PC-3 (cell line): ENCODE results near the gene ABCG4. TPM values are rescaled to one million over a fixed set of nuclear protein-coding genes. Genes with fewer than 3 reads are reported as not detected.
"Not testable (repeated sequence)": the region's sequence is repeated elsewhere in the genome, so short reads cannot be mapped to it uniquely, and the experiment has no call there.

Experiments
- ATAC-seq: fragments of 200-7000 bp; cut with Tn5 transposase; 2 replicates; pipeline ENCODE4 v1.9.1; 2020; ENCODE audit warnings: mild to moderate bottlenecking, moderate library complexity
- BruUV-seq: library from RNA; stranded (reverse); fragments of 400-500 nt; replicated peaks from 2 replicates; lab custom pipeline; 2021; lab: Mats Ljungman, UMichigan
- CTCF ChIA-PET: fragments of 300-600 bp; sonication (Branson Sonifier 250); formaldehyde crosslinking; loops from one replicate; lab custom pipeline; 2022; ENCODE audit warnings: antibody characterized with exemption; lab: Charles Lee
- POLR2A ChIA-PET: fragments of 300-600 bp; sonication (Branson Sonifier 250); formaldehyde crosslinking; loops from one replicate; lab custom pipeline; 2022; ENCODE audit warnings: antibody characterized with exemption; ENCODE audit not compliant: unreplicated experiment; lab: Charles Lee
- DNase-seq: peaks from one replicate; pipeline ENCODE4 v3.0.0-alpha.2; 2015
- H2AFZ ChIP-seq: fragments of 300-600 bp; sonication (generic); 2 replicates; pipeline ENCODE4 v1.6.0; 2016; ENCODE audit warnings: antibody characterized with exemption, low read length
- H3F3A ChIP-seq: fragments of 300-600 bp; sonication (generic); one replicate; pipeline ENCODE4 v1.6.0; 2017; ENCODE audit warnings: antibody characterized with exemption, low read length, control low read depth, mild to moderate bottlenecking; ENCODE audit not compliant: unreplicated experiment
- H3K27ac ChIP-seq: fragments of 300-600 bp; sonication (generic); 2 replicates; pipeline ENCODE4 v1.5.1; 2016; ENCODE audit warnings: mild to moderate bottlenecking, low read length
- H3K27me3 ChIP-seq: fragments of 300-600 bp; sonication (generic); 2 replicates; pipeline ENCODE4 v1.6.1; 2016; ENCODE audit warnings: low read length, mixed read lengths
- H3K36me3 ChIP-seq: fragments of 300-600 bp; sonication (generic); 2 replicates; pipeline ENCODE4 v1.6.1; 2016; ENCODE audit warnings: low read depth, mixed run types, low read length, mixed read lengths
- H3K4me1 ChIP-seq: fragments of 300-600 bp; sonication (generic); 2 replicates; pipeline ENCODE4 v1.5.1; 2016; ENCODE audit warnings: low read length; ENCODE audit not compliant: insufficient read depth
- H3K4me2 ChIP-seq: fragments of 300-600 bp; sonication (generic); 2 replicates; pipeline ENCODE4 v1.6.0; 2016; ENCODE audit warnings: low read length
- H3K4me3 ChIP-seq: fragments of 300-600 bp; sonication (generic); 2 replicates; pipeline ENCODE4 v1.5.1; 2016; ENCODE audit warnings: mild to moderate bottlenecking, low read length, mixed read lengths
- H3K79me2 ChIP-seq: fragments of 300-600 bp; sonication (generic); 2 replicates; pipeline ENCODE4 v1.6.1; 2017; ENCODE audit warnings: low read length, mixed read lengths
- H3K9ac ChIP-seq: fragments of 300-600 bp; sonication (generic); 2 replicates; pipeline ENCODE4 v1.6.0; 2016; ENCODE audit warnings: mild to moderate bottlenecking, low read length
- H3K9me2 ChIP-seq: fragments of 300-600 bp; sonication (generic); replicated peaks from 2 replicates; pipeline ENCODE4 v1.6.1; 2016; ENCODE audit warnings: mixed run types, low read length, mixed read lengths
- H3K9me3 ChIP-seq: fragments of 300-600 bp; sonication (generic); 2 replicates; pipeline ENCODE4 v1.6.1; 2016; ENCODE audit warnings: low read length, mixed read lengths
- H4K20me1 ChIP-seq: fragments of 300-600 bp; sonication (generic); 2 replicates; pipeline ENCODE4 v1.6.1; 2016; ENCODE audit warnings: low read length, mixed read lengths
- CTCF ChIP-seq: fragments of 300-600 bp; sonication (generic); conservative IDR thresholded peaks from 2 replicates; pipeline ENCODE4 v1.5.1; 2017; ENCODE audit warnings: antibody characterized with exemption, low read depth, mild to moderate bottlenecking, low read length
- EZH2 ChIP-seq: fragments of 300-600 bp; sonication (generic); IDR thresholded peaks from one replicate; pipeline ENCODE4 v1.6.1; 2017; ENCODE audit warnings: antibody characterized with exemption, mild to moderate bottlenecking, low read length; ENCODE audit not compliant: unreplicated experiment
- EZH2phosphoT487 ChIP-seq: fragments of 300-600 bp; sonication (generic); IDR thresholded peaks from 2 replicates; pipeline ENCODE4 v1.6.1; 2018; ENCODE audit warnings: mild to moderate bottlenecking, antibody characterized with exemption, low read length, borderline replicate concordance
- intact Hi-C: fragments of 100-400 bp; cut with micrococcal nuclease; formaldehyde crosslinking; loops from 2 replicates; pipeline ENCODE4 v1.9.0; 2023
- total RNA-seq: library from RNA; depleted of rRNA; stranded (reverse); fragments of >200 nt; gene quantifications from 2 replicates; pipeline ENCODE4 v1.2.3, GENCODE V29; 2014

The ABCG4 gene
- total RNA-seq, 1 experiment from 2014 or later: 0.15 TPM

GRCh38 chr11:119196833-119197483, 48.1 kb downstream of the ABCG4 start:
- no peak overlapping the region for H3K9ac ChIP-seq
- H3K79me2 ChIP-seq: no peaks in the 10 kb centered on the region
- no peaks in the 10 kb centered on the region for H3K9me2 ChIP-seq
- no peak overlapping the region for H3K4me2 ChIP-seq
- no peaks in the 10 kb centered on the region for H3K9me3 ChIP-seq
- intact Hi-C loops: loop anchor here (1.0 to 2.0 kb wide), 5 partner anchors 29 to 102 kb away; partner anchors contain the start of gene NLRX1
- H4K20me1 ChIP-seq: no peaks in the 10 kb centered on the region
- no peak overlapping the region for H3K4me3 ChIP-seq
- BruUV-seq: no TSS peak
- ATAC-seq (peak; percentile 87), DNase-seq (peak; percentile 94)
- no peaks in the 10 kb centered on the region for H3F3A ChIP-seq
- ChIA-PET POLR2A (interaction anchor here (0.6 kb wide), 1 partner anchor 28 kb away, joined by 3 read pairs; no protein-coding TSS in a partner anchor), CTCF (interaction anchor here (0.6 to 1.0 kb wide), 6 partner anchors 34 to 967 kb away, joined by 3 to 9 read pairs (median 4); a partner anchor contains a TSS)
- H3K27me3 ChIP-seq: no peaks in the 10 kb centered on the region
- H3K27ac ChIP-seq: no peak overlapping the region
- peak overlapping the region; percentile 8; the same call in 1 of the 2 replicates for H2AFZ ChIP-seq
- TF ChIP-seq EZH2phosphoT487 (no peak), CTCF (peak; percentile 95), EZH2 (no peak)
- H3K36me3 ChIP-seq: no peaks in the 10 kb centered on the region
- H3K4me1 ChIP-seq: peaks cover 4% of the 10 kb centered on the region; the same call in 1 of the 2 replicates

- H3K9ac ChIP-seq: no peak overlapping the region
- ATAC-seq (no peak), DNase-seq (no peak)
- no peak overlapping the region for H3K4me3 ChIP-seq
- H3K27ac ChIP-seq: no peak overlapping the region
- no peaks in the 10 kb centered on the region for H3K27me3 ChIP-seq
- intact Hi-C loops: no loop called here
- BruUV-seq: no TSS peak
- no peak overlapping the region for H3K4me2 ChIP-seq
- no peaks in the 10 kb centered on the region for H3K4me1 ChIP-seq
- TF ChIP-seq EZH2phosphoT487 (no peak), EZH2 (no peak), CTCF (no peak)
- no peaks in the 10 kb centered on the region for H3F3A ChIP-seq
- no peak overlapping the region for H2AFZ ChIP-seq
- ChIA-PET CTCF (interaction anchor here (0.8 kb wide), 1 partner anchor 198 kb away, joined by 9 read pairs; no protein-coding TSS in a partner anchor), POLR2A (no interaction called here)
- no peaks in the 10 kb centered on the region for H3K9me3 ChIP-seq
- H4K20me1 ChIP-seq: no peaks in the 10 kb centered on the region
- H3K79me2 ChIP-seq: no peaks in the 10 kb centered on the region
- no peaks in the 10 kb centered on the region for H3K36me3 ChIP-seq
- no peaks in the 10 kb centered on the region for H3K9me2 ChIP-seq
Measured at GRCh38 chr11:119198925-119199324, 50.1 kb downstream of the ABCG4 start.

GRCh38 chr11:119201236-119201635, 52.4 kb downstream of the ABCG4 start:
- intact Hi-C loops, H4K20me1 ChIP-seq, H3K4me2 ChIP-seq, CTCF ChIA-PET, H3F3A ChIP-seq, H3K36me3 ChIP-seq, H3K9me3 ChIP-seq, ATAC-seq, POLR2A ChIA-PET, H3K9me2 ChIP-seq, H3K4me1 ChIP-seq, H3K27ac ChIP-seq, DNase-seq, H2AFZ ChIP-seq, H3K9ac ChIP-seq, BruUV-seq, H3K27me3 ChIP-seq, H3K79me2 ChIP-seq, H3K4me3 ChIP-seq: not testable (repeated sequence)
